IPS-15b (cell line): Measurements from ENCODE around the gene INF2.

ENCODE experiments used
- H3K27me3 ChIP-seq: one replicate; pipeline ENCODE4 v1.6.1; 2013; ENCODE audit warnings: low read length; ENCODE audit not compliant: control insufficient read depth, insufficient read depth
- H3K36me3 ChIP-seq: one replicate; pipeline ENCODE4 v1.6.1; 2013; ENCODE audit warnings: low read length; ENCODE audit not compliant: control insufficient read depth, insufficient read depth
- H3K4me1 ChIP-seq: one replicate; pipeline ENCODE4 v1.6.1; 2013; ENCODE audit warnings: mild to moderate bottlenecking, low read length; ENCODE audit not compliant: control insufficient read depth, insufficient read depth
- H3K4me3 ChIP-seq: one replicate; pipeline ENCODE4 v1.5.1; 2013; ENCODE audit warnings: low read depth, low read length
- H3K9ac ChIP-seq: one replicate; pipeline ENCODE4 v1.6.1; 2013; ENCODE audit warnings: low read depth, mild to moderate bottlenecking, low read length
- H3K9me3 ChIP-seq: one replicate; pipeline ENCODE4 v1.6.1; 2013; ENCODE audit warnings: mild to moderate bottlenecking, low read length; ENCODE audit not compliant: control insufficient read depth, insufficient read depth

INF2 gene

GRCh38 chr14:104702673-104703072 lies 13.3 kb downstream of the INF2 start:
- Histone ChIP-seq H3K9me3 (peaks cover 3% of the 10 kb centered on the region), H3K9ac (no peak overlapping the region), H3K4me3 (no peak overlapping the region), H3K36me3 (peaks cover 38% of the 10 kb centered on the region), H3K27me3 (no peaks in the 10 kb centered on the region), H3K4me1 (peaks cover 3% of the 10 kb centered on the region)

GRCh38 chr14:104703269-104703668 lies 13.9 kb downstream of the INF2 start:
- Histone ChIP-seq H3K4me1 (peaks cover 3% of the 10 kb centered on the region), H3K27me3 (no peaks in the 10 kb centered on the region), H3K4me3 (no peak overlapping the region), H3K9ac (no peak overlapping the region), H3K36me3 (peaks cover 38% of the 10 kb centered on the region), H3K9me3 (peaks cover 3% of the 10 kb centered on the region)

GRCh38 chr14:104704252-104704651 lies 14.8 kb downstream of the INF2 start:
- Histone ChIP-seq H3K9ac (no peak overlapping the region), H3K4me1 (peaks cover 3% of the 10 kb centered on the region), H3K36me3 (peaks cover 40% of the 10 kb centered on the region), H3K9me3 (peaks cover 3% of the 10 kb centered on the region), H3K4me3 (no peak overlapping the region), H3K27me3 (no peaks in the 10 kb centered on the region)

- Histone ChIP-seq H3K27me3 (no peaks in the 10 kb centered on the region), H3K4me1 (peaks cover 3% of the 10 kb centered on the region), H3K36me3 (peaks cover 45% of the 10 kb centered on the region), H3K4me3 (no peak overlapping the region), H3K9ac (no peak overlapping the region), H3K9me3 (peaks cover 3% of the 10 kb centered on the region)
These were observed 16.1 kb downstream of the INF2 start for GRCh38 chr14:104705340-104706047.

GRCh38 chr14:104706733-104707607 lies 17.6 kb downstream of the INF2 start:
- Histone ChIP-seq H3K27me3 (no peaks in the 10 kb centered on the region), H3K9ac (no peak overlapping the region), H3K9me3 (peaks cover 3% of the 10 kb centered on the region), H3K36me3 (peaks cover 54% of the 10 kb centered on the region), H3K4me1 (peaks cover 3% of the 10 kb centered on the region), H3K4me3 (no peak overlapping the region)

- peaks cover 53% of the 10 kb centered on the region for H3K36me3 ChIP-seq
- no peaks in the 10 kb centered on the region for H3K27me3 ChIP-seq
- peaks cover 3% of the 10 kb centered on the region for H3K4me1 ChIP-seq
- no peak overlapping the region for H3K4me3 ChIP-seq
- peaks cover 3% of the 10 kb centered on the region for H3K9me3 ChIP-seq
- no peak overlapping the region for H3K9ac ChIP-seq
These were observed 18.5 kb downstream of the INF2 start for GRCh38 chr14:104707608-104708595.

GRCh38 chr14:104708606-104709268 lies 19.3 kb downstream of the INF2 start:
- no peak overlapping the region for H3K9ac ChIP-seq
- H3K27me3 ChIP-seq = no peaks in the 10 kb centered on the region
- peaks cover 3% of the 10 kb centered on the region for H3K9me3 ChIP-seq
- no peak overlapping the region for H3K4me3 ChIP-seq
- peaks cover 3% of the 10 kb centered on the region for H3K4me1 ChIP-seq
- H3K36me3 ChIP-seq = peaks cover 52% of the 10 kb centered on the region

- peaks cover 52% of the 10 kb centered on the region for H3K36me3 ChIP-seq
- no peak overlapping the region for H3K9ac ChIP-seq
- peaks cover 3% of the 10 kb centered on the region for H3K4me1 ChIP-seq
- peaks cover 3% of the 10 kb centered on the region for H3K9me3 ChIP-seq
- no peaks in the 10 kb centered on the region for H3K27me3 ChIP-seq
- H3K4me3 ChIP-seq = no peak overlapping the region
These were observed 20.1 kb downstream of the INF2 start for GRCh38 chr14:104709387-104710039.

GRCh38 chr14:104710071-104710735 lies 20.8 kb downstream of the INF2 start:
- no peak overlapping the region for H3K4me3 ChIP-seq
- peaks cover 3% of the 10 kb centered on the region for H3K4me1 ChIP-seq
- H3K27me3 ChIP-seq = no peaks in the 10 kb centered on the region
- H3K9ac ChIP-seq = no peak overlapping the region
- H3K36me3 ChIP-seq = peaks cover 51% of the 10 kb centered on the region
- no peaks in the 10 kb centered on the region for H3K9me3 ChIP-seq

- H3K4me3 ChIP-seq = no peak overlapping the region
- no peak overlapping the region for H3K9ac ChIP-seq
- no peaks in the 10 kb centered on the region for H3K4me1 ChIP-seq
- no peaks in the 10 kb centered on the region for H3K27me3 ChIP-seq
- H3K9me3 ChIP-seq = no peaks in the 10 kb centered on the region
- peaks cover 59% of the 10 kb centered on the region for H3K36me3 ChIP-seq
These were observed 23.7 kb downstream of the INF2 start for GRCh38 chr14:104712881-104713734.
